Measurements from ENCODE around the gene SUGCT.

The SUGCT gene

GRCh38 chr7:40760987-40761386 lies 626.2 kb downstream of the SUGCT start:
- DNase-seq (ENCODE audit: extremely low read depth, low read depth), result no peak
- TF ChIP-seq CTCF (IDR thresholded peaks at IDR 0.05; ENCODE audit: low read depth, low read length), result no peak

GRCh38 chr7:40761762-40762560 lies 627.2 kb downstream of the SUGCT start:
- no peak for DNase-seq (ENCODE audit: extremely low read depth, low read depth)

DNA sequence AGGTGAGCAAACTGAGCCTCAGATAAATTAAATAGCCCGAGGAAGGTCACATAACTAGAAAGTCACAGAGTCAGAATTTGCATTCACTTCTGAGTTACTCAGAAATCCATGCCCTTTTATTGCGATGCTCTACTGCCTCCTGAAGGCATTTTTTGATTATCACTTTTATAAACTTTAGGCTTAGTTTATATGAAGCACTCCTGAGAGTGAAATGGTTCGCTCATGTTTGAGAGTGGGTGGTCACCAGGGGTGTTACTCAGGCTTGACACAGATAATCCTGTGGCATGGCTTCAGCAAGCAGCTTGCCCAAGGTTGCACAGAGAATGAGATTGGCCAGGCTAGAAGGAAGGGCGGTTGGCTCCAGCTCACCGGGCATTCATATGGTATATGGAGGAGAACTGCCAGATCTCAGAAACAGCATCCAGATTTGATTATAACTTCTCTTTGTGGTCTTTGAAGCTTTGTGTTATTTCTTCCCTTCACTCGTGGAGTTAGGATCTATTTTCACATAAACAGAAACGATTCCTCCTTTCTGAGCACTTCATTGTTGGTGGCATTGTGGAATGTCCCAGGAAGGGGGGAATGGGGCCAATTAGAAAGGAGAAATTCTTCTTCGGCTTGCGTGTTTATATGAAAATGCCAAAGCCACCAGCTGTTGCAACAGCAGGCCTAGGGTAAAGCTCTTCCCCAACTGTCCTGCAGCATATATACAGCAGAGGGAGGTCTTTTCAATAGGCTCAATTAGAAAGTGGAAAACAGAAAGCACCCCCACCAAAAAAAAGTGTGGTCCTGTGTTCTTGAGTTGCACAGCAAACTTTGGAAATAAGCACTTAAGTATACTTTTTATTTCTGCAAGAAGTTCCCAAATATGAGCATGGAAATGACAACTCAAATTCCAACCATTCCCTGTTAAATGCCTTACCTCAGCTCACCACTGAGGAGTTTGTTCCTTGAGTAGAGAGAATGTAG lies 628.8 kb downstream of the SUGCT start:
- DNase-seq (ENCODE audit: extremely low read depth, low read depth), result peak; percentile 86
- TF ChIP-seq CTCF (IDR thresholded peaks at IDR 0.05; ENCODE audit: low read depth, low read length), result peak; percentile 63

More at GRCh38 chr7:40761762-40762560, 627.2 kb downstream of the SUGCT start:
- no peak for TF ChIP-seq CTCF (IDR thresholded peaks at IDR 0.05; ENCODE audit: low read depth, low read length)

GRCh38 chr7:40765639-40766038 lies 630.8 kb downstream of the SUGCT start:
- no peak for TF ChIP-seq CTCF (IDR thresholded peaks at IDR 0.05; ENCODE audit: low read depth, low read length)
- no peak for DNase-seq (ENCODE audit: extremely low read depth, low read depth)

- DNase-seq (ENCODE audit: extremely low read depth, low read depth), result no peak
Observed at GRCh38 chr7:40772096-40772495, 637.3 kb downstream of the SUGCT start.

DNA sequence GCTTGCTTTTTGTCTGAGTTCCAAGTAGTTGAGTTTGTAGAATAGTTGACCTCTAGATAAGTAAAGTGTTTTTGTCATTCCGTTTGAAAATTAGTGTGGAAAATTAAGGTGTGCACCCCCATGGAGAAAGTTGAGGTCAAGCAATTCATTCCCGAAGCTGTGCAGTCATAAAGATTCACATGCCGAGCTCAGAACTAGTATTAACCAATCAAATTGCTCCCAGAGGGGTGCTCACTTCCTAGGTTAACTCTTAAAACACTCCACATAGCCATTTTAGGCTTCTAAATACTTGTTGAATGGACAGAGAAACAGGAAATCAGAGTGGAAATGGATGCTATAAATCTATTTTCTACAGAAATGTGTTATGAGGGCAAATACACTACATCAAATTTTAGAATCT lies 638.9 kb downstream of the SUGCT start:
- DNase-seq (ENCODE audit: extremely low read depth, low read depth), result no peak
- TF ChIP-seq CTCF (IDR thresholded peaks at IDR 0.05; ENCODE audit: low read depth, low read length), result no peak

More at GRCh38 chr7:40772096-40772495, 637.3 kb downstream of the SUGCT start:
- TF ChIP-seq CTCF (IDR thresholded peaks at IDR 0.05; ENCODE audit: low read depth, low read length), result no peak

DNA sequence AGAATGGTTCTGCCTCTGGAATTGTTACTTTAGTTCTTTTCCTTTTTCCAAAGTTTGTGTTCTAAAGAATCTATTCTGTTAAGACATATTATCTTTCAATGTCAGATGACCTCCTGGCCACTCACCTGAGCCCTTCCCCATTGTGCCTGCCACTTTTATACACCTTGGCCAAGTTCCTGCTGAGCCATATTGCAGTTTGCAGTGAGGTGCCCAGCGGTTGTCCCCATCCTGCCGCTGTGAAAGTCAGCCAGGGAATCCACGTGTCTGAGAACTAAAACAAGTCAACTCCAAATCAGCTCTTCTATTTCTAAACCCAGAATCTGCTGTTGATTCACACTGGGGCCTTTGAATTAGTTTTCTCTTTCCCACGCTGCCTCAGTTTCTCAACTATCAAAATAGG lies 641.1 kb downstream of the SUGCT start:
- TF ChIP-seq CTCF (IDR thresholded peaks at IDR 0.05; ENCODE audit: low read depth, low read length), result no peak
- no peak for DNase-seq (ENCODE audit: extremely low read depth, low read depth)
